Epithelial cell of proximal tubule (primary cell): Measurements from ENCODE around the gene NOS1AP. TPM values are rescaled to one million over a fixed set of nuclear protein-coding genes. Genes with fewer than 3 reads are reported as not detected.

Experiments used
- DNase-seq: peaks from one replicate; pipeline ENCODE4 v3.0.0-alpha.2; 2011; ENCODE audit warnings: low read depth
- H3K4me3 ChIP-seq: 2 replicates; pipeline ENCODE4 v1.5.1; 2011; ENCODE audit warnings: low read depth, mild to moderate bottlenecking, low read length
- total RNA-seq: library from RNA; depleted of rRNA; stranded (reverse); fragments of >200 nt; gene quantifications from 2 replicates; pipeline ENCODE4 v1.2.3, GENCODE V29; 2015
- TF ChIP-seq, protein P1 (sequence below): conservative IDR thresholded peaks from 2 replicates; pipeline ENCODE4 v1.5.1; 2012; ENCODE audit warnings: low read depth, mild to moderate bottlenecking, low read length

Gene NOS1AP
- total RNA-seq, 1 donor from 2014 or later, result 2.2 TPM

DNA sequence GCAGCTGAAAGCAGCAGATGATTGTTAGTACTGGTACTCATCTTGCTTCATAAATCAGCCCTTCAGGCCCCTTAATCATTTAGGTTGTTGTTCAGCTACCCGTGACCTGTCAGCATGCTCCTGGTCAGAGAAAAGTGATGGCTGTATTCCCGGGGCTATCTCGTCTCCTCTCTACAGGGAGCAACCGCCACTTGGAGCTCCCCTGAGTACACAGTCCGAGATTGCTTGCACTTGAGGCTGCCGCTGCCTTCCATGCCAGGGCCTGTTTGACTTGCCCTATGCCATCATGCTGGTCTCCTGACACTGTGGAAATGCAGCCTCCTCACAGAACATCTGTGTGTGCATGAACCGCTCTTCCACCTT is 209.6 kb downstream of the NOS1AP start:
- DNase-seq, result no peak
- no peak overlapping the region for H3K4me3 ChIP-seq
- TF ChIP-seq, protein P1, sequence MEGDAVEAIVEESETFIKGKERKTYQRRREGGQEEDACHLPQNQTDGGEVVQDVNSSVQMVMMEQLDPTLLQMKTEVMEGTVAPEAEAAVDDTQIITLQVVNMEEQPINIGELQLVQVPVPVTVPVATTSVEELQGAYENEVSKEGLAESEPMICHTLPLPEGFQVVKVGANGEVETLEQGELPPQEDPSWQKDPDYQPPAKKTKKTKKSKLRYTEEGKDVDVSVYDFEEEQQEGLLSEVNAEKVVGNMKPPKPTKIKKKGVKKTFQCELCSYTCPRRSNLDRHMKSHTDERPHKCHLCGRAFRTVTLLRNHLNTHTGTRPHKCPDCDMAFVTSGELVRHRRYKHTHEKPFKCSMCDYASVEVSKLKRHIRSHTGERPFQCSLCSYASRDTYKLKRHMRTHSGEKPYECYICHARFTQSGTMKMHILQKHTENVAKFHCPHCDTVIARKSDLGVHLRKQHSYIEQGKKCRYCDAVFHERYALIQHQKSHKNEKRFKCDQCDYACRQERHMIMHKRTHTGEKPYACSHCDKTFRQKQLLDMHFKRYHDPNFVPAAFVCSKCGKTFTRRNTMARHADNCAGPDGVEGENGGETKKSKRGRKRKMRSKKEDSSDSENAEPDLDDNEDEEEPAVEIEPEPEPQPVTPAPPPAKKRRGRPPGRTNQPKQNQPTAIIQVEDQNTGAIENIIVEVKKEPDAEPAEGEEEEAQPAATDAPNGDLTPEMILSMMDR, result no peak

DNA sequence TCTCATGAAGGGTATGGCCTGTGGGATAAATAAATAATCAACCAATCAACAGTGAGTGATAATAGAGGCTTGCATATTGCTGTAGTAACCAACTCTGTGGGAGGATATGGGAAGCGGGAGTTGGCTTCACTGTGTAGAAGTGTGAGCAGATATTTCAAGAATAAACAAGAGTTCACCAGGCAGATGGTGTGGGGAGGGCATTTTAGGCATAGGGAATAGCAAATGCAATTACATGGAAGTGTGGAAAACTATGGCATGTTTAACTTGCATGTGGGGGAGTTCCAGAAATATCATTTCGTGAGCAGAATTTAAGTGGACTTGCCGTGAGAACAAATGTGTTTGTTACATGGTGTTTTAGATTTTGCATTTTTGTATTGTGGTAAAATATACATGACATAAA is 211.9 kb downstream of the NOS1AP start:
- DNase-seq, result no peak
- TF ChIP-seq, protein P1, result no peak

DNA sequence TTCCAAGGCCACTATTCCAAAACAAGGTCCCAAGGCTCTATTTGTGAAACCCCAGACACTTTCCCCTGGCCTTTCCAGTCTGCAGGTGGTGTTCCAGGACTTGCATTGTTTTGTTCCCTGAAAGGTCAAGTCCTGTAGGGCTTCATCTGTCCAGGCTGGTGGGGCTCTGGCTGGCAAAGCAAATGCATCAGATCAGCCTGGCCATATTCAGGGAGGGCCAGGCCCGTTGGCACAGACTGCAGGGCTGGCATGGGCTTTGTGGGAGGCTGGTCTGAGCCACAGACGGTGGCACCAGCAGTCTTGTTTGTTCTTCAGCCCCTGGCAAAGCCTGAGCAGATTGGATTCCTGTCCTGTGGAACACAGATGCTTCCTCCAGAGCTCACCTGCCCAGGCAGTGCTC is 214.2 kb downstream of the NOS1AP start:
- TF ChIP-seq, protein P1, result no peak
- no peak for DNase-seq
- no peak overlapping the region for H3K4me3 ChIP-seq

More for the DNA sequence above, 211.9 kb downstream of the NOS1AP start:
- no peak overlapping the region for H3K4me3 ChIP-seq

DNA sequence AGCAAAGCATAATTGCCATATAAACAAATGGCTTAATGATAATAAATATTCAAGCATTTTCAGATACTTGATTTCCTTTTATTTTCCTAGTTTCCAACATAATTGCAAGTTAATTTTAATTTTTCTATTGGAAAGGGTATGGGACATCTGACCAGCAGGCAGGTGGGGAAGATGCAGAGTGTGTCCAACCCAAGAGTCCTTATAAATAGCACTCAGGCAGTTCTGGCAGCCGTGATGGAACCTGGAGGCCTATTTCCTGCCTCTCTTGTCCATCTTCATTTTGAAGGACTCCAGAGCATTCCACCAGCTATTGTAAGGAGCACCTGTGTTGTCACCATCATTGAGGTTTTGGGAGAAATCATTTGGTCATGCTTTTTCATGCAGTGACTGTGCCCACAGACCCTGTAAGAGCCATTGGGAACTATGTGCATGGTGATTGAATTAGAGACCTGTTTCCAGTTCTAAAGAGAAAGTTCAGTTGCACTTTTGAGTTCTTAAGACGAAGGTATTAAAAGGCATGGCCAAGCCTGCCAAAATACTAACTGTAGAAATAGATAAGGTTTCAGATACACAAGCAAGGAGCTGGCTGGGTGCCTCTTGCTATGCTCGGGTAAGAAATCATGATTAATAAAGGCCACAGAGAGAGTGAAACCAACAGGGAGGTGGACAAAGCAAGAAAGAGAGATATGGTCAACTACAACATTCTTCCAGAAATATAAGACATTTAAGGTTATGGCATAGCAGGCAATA is 214.9 kb downstream of the NOS1AP start:
- no peak for DNase-seq
- H3K4me3 ChIP-seq, result no peak overlapping the region
- TF ChIP-seq, protein P1, result no peak

DNA sequence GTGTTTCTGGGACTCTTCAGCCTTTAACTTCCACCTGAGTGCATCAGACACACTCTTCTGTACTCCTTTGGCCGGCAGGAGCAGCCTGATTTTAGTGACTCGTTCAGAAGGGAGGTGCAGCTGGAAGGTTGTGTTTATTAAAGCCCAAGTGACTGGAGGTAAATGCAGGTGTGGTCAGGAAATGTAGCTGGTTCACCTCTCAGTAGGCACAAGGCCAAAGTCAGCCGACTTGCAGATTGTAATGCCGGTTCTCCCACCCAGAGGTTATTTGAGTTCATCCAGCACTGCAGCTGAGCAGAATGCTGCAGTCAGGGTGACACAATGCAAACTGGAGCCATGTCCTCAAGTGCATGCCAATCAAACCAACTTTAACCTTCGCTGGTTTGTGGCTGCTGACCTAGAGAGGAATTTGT is 215.7 kb downstream of the NOS1AP start:
- no peak for DNase-seq
- TF ChIP-seq, protein P1, result no peak
- H3K4me3 ChIP-seq, result no peak overlapping the region

DNA sequence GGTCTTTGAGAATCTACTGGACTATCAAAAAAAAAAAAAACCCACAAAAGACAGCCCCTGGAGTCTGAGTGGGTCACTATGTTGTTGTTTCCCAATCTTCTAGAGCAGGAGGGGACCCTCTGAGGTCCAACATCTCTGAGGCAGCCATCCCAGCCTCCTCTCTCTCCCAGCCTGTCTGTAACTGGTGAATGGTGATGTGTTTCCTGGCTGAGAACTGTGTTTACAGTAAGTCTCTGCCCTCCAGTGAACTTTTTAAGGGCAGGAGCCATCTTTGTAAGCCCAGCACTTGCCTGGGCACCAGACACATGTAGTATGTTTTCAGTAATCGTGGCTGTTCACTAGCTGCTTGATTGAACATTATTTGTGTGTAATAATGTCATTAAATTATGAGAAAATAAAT is 221.5 kb downstream of the NOS1AP start:
- DNase-seq, result no peak
- H3K4me3 ChIP-seq, result no peak overlapping the region
- TF ChIP-seq, protein P1, result no peak

DNA sequence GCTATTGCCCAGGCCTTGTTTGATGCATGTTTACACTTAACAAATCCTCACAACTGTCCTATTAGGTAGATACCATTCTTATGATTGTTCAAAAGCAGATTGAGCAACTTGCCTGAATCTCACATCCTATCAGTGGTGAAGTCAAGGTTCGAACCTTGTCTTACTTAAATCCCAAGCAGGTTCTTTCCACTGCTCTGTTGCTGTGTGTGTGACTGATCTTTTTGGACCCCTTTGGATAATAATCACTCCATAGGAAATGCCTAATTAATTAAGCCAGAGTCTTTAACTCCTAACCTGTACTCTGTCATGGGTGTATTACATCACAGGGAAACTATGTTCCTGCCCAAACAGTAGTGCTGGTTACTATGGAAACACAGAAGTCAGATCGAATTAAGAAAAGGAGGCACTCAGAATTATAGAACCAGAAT is 222.9 kb downstream of the NOS1AP start:
- peak; percentile 58 for DNase-seq
- H3K4me3 ChIP-seq, result no peak overlapping the region
- TF ChIP-seq, protein P1, result no peak
